ENCODE data around the gene TDRD12. TPM values are rescaled to one million over a fixed set of nuclear protein-coding genes. Genes with fewer than 3 reads are reported as not detected.
"Not testable (repeated sequence)": the region's sequence is repeated elsewhere in the genome, so short reads cannot be mapped to it uniquely, and the experiment has no call there.

Gene TDRD12
- total RNA-seq, 1 donor from 2014 or later = under 0.01 TPM

- DNase-seq (ENCODE audit: low read depth in 2 of 2) = no peak
These were observed 25.2 kb downstream of the TDRD12 start for GRCh38 chr19:32744555-32745325.

GRCh38 chr19:32745594-32746251 lies 26.2 kb downstream of the TDRD12 start:
- DNase-seq (ENCODE audit: low read depth in 2 of 2) = not testable (repeated sequence)

DNA sequence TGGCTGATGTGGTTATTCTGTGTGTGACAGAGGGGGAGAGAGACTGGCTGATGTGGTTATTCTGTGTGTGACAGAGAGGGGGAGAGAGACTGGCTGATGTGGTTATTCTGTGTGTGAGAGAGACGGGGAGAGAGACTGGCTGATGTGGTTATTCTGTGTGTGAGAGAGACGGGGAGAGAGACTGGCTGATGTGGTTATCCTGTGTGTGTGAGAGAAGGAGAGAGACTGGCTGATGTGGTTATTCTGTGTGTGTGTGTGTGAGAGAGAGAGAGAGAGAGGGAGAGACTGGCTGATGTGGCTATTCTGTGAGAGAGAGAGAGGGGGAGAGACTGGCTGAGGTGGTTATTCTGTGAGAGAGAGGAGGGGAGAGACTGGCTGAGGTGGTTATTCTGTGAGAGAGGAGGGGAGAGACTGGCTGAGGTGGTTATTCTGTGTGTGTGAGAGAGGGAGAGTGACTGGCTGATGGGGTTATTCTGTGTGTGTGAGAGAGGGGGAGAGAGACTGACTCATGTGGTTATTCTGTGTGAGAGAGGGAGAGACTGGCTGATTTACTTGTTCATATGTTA lies 27.1 kb downstream of the TDRD12 start:
- DNase-seq (ENCODE audit: low read depth in 2 of 2) = not testable (repeated sequence)

- DNase-seq (ENCODE audit: low read depth in 2 of 2) = no peak
These were observed 28.9 kb downstream of the TDRD12 start for GRCh38 chr19:32748497-32748896.

GRCh38 chr19:32748948-32749347 lies 29.4 kb downstream of the TDRD12 start:
- DNase-seq (ENCODE audit: low read depth in 2 of 2) = no peak

- no peak for DNase-seq (ENCODE audit: low read depth in 2 of 2)
These were observed 29.8 kb downstream of the TDRD12 start for GRCh38 chr19:32749361-32749760.

GRCh38 chr19:32750441-32751055 lies 31.0 kb downstream of the TDRD12 start:
- DNase-seq (ENCODE audit: low read depth in 2 of 2) = no peak

DNA sequence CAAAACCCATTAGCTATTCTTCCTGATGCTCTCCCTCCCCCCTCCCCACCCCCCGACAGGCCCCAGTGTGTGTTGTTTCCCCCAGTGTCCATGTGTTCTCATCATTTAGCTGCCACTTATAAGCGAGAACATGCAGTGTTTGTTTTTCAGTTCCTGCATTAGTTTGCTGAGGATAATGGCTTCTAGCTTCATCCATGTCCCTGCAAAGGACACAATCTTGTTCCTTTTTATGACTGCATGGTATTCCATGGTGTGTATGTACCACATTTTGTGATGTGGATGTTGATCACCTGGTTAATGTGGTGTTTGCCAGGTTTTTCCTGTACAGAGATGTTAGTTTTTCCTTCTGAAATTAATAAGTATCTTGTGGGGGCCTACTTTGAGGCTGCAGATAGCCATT lies 31.5 kb downstream of the TDRD12 start:
- DNase-seq (ENCODE audit: low read depth in 2 of 2) = no peak

DNA sequence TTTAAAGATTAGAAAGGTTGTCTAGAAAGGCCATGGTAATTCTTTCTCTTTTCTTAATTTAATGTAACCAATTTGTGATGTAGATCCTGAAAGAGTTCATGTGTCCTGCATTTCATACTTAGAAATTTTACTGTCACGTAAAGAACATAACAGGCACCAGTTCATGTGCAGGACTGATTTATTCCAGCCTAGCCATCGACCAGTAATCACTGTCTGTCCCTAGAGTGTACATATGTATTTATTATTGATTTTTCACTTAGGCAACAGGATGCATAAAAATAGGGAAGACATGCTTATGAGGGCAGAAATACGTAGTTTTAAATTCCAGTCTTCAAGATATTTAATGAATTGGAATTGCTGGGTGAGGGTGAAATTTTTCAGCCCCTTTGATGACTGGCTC lies 37.6 kb downstream of the TDRD12 start:
- DNase-seq (ENCODE audit: low read depth in 2 of 2) = no peak

- not testable (repeated sequence) for DNase-seq (ENCODE audit: low read depth in 2 of 2)
These were observed 45.8 kb downstream of the TDRD12 start for GRCh38 chr19:32765365-32765764.

DNA sequence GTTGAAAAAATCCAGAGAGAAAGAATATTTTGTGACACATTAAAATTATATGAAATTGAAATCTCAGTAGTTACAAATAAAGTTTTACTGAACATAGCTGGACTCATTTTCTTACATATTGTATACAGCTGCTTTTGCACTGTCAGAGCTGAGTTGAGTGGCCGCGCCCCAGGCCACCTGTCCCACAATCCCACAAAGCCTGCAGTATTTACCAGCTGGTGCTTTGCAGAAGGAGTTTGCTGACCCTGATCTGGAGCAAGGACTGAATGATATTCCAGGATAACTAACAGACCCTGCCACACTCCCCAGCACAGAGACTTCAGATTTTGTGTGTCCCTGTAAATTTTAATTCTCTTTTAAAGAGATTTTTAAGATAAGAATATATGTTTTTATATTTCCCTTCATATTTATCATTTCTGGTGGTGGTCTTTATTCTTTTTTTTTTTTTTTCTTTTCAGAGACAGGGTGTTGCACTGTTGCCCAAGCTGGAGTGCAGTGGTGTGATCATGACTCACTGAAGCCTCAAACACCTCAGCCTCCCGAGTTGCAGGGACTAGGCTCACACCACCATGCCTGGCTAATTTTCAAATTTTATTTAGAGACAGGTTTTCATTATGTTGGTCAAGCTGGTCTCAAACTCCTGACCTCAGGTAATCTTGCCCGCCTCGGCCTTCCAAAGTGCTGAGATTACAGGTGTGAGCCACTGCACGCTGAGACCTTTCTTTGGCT lies 48.5 kb downstream of the TDRD12 start:
- no peak for DNase-seq (ENCODE audit: low read depth in 2 of 2)

DNA sequence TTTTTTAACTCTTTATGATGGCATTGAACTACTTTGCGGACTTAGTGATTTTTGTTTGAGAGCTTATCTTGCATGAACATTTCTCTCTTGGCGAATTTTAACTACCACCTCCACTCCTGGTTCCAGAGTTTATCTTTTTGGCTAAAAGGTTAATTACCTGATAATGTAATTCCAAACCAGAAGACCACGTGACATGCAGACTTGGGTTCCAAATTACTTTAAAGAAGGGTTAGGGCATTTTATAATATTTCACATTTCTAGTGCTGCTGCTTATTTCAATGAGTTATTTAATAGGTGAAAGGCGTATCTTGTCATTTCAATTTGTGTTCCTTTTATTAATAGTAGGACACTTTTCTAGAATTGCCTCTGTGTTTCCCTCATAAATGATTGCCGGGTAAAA lies 52.0 kb downstream of the TDRD12 start:
- DNase-seq (ENCODE audit: low read depth in 2 of 2) = no peak

GRCh38 chr19:32773126-32773525 lies 53.6 kb downstream of the TDRD12 start:
- DNase-seq (ENCODE audit: low read depth in 2 of 2) = no peak

DNA sequence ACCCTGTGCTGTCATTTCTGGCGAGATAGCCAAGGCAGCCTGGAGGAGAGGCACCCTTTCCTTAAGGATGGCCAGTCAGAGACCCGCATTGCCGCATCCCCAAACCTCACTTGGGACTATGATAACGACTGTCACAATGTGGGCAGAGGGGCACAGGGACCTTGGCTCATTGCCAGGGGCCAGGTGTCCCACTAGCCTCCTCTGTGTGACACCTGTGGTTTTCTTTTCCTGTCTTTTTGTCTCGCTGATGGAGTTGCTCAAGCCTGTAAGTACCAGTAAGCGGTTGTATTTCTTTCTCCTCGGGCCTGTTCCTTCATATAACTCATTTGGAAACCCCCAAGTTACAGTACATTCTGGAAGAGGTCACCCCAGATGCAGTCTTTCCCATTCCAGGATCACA lies 59.5 kb downstream of the TDRD12 start:
- DNase-seq (ENCODE audit: low read depth in 2 of 2) = no peak

- DNase-seq (ENCODE audit: low read depth in 2 of 2) = no peak
These were observed 61.7 kb downstream of the TDRD12 start for GRCh38 chr19:32781280-32781679.

GRCh38 chr19:32782089-32782488 lies 62.5 kb downstream of the TDRD12 start:
- not testable (repeated sequence) for DNase-seq (ENCODE audit: low read depth in 2 of 2)

- DNase-seq (ENCODE audit: low read depth in 2 of 2) = not testable (repeated sequence)
These were observed 67.7 kb downstream of the TDRD12 start for GRCh38 chr19:32787161-32787813.

GRCh38 chr19:32787895-32788294 lies 68.3 kb downstream of the TDRD12 start:
- not testable (repeated sequence) for DNase-seq (ENCODE audit: low read depth in 2 of 2)

- DNase-seq (ENCODE audit: low read depth in 2 of 2) = no peak
These were observed 69.9 kb downstream of the TDRD12 start for GRCh38 chr19:32789429-32789828.

DNA sequence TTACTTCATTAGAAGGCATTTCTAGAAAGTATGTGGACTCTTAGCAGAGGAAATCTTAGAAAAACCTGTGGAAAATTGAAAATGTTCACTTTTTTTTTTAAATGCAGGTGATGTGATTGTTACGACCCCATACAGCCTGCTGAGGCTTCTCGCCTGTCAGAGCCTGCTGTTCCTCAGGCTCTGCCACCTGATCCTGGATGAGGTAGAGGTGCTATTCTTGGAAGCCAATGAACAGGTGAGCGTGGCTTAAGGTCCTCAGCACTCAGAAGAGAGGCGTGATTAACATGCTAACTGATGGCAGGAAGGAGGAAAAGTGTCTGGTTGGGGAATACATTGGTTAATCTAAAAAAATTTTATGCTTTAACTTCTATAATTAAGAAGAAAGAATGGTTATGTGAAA lies 78.6 kb downstream of the TDRD12 start:
- no peak for DNase-seq (ENCODE audit: low read depth in 2 of 2)

GRCh38 chr19:32800191-32800590 lies 80.6 kb downstream of the TDRD12 start:
- DNase-seq (ENCODE audit: low read depth in 2 of 2) = no peak
